Left hindlimb (tissue), 1 donor: ENCODE measurements around the gene SUPT20H.

ENCODE experiments used
- DNase-seq: peaks from one replicate; pipeline ENCODE4 v3.0.0-alpha.2; 2018

Gene SUPT20H

GRCh38 chr13:36998624-36999041 is 60.9 kb downstream of the SUPT20H start:
- peak; percentile 36 for DNase-seq

DNA sequence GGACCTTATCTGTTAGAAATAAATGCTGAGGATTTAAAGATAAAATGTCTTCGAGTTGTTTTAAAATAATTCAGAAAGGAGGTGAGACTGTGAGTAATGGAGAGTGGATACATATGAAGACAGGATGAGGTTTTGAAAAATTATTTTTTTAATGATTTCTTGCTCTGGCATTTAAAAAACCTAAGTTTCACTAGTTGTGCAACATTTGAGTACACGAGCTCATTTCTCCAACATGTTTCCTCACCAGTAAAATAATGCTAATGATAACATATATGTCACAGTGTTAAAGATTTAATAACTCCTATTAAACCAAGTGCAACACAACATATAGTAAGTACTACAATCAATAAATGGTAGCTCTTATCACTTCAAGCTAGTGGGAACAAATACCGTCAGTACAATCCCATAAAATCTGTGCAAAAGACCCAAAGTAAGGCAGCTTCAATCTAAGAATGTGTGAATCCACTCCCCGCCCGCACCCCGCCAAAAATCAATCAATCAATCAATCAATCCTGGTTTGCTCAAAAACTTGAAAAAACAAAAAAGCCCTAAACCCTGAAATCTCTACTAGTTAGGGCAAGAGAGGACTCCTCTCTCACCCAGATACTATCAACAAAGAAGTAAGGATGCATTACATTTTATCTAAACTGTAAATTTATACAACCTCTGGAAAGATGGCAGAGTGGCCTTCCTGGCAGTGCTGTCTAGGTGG is 61.6 kb downstream of the SUPT20H start:
- DNase-seq = no peak

- DNase-seq = no peak
Observed at GRCh38 chr13:36992362-36992761, 67.1 kb downstream of the SUPT20H start.

- DNase-seq = no peak
Observed at GRCh38 chr13:36986462-36987240, 72.8 kb downstream of the SUPT20H start.

DNA sequence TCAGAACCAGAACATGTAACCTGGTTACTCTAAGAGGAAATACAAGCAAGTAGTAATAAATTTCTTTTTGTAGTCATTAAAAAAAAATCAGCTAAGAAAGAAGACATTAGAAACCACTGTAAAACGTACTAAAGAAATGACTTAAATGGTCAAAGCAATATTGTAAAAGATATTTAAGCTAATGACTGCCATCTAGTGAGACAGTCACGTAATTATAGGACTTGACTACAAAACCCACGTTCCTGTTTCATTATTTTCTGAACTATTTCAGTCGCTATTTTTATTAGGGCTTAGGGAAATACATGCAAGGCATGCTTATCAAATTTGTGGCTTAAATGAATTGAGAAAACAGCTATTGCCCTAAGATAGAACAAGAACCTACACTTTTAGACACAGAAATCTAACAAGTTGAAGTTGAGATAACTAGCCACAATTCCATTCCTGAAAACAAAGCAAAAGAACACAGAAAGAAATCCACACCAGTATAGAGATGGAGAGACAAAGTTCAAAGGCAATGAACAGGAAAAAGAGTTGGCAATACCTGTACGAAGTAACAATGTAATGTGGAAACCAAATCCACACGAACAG is 78.2 kb downstream of the SUPT20H start:
- no peak for DNase-seq

GRCh38 chr13:36979361-36980050 is 80.0 kb downstream of the SUPT20H start:
- no peak for DNase-seq

DNA sequence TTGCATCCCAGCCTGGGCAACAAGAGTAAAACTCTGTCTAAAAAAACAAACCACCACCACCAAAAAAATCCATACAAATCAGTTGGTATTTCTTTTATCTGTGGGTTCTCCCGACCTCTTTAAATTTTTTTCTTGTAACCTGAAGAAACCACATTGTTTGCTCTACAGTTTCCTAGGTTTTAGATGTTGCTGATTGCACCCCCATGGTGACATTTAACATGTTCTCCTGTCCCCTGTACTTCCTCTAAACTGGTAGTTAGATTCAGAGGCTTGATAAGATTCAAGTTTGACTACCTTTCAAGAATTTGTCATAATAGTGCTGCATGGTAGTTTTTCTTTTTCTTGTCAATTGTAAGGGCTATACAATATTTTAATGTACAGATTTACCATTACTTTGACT is 84.3 kb downstream of the SUPT20H start:
- DNase-seq = no peak

DNA sequence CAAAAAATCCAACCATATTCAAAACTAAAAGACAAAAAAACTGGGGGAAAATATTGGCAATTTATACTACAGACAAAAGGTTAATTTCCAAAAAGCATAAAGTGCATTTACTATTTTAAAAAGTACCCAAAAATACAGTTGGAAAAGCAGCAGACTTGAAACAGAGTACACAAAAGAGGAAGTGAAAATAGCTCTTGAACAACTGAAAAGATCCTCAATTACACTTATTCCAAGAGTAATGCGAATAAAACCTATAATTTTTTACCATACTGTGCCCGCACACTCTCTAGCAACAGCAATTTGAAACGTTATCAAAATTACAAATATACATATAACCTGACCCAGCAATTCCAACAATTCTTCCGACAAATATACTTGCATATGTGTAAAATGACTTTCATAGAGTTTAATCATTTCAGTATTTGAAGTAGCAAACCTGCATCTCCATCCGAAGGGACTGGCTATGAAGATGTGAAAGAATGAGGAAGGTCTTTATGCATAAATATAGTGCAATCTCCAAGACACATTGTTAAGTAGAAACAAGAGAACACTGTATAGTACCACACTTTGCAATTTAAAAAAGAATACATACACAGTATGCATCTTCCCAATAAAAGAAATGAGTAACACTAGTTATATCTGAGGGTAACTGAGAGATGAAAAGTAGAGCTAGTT is 85.7 kb downstream of the SUPT20H start:
- no peak for DNase-seq

- no peak for DNase-seq
Observed at GRCh38 chr13:36973009-36973408, 86.5 kb downstream of the SUPT20H start.

DNA sequence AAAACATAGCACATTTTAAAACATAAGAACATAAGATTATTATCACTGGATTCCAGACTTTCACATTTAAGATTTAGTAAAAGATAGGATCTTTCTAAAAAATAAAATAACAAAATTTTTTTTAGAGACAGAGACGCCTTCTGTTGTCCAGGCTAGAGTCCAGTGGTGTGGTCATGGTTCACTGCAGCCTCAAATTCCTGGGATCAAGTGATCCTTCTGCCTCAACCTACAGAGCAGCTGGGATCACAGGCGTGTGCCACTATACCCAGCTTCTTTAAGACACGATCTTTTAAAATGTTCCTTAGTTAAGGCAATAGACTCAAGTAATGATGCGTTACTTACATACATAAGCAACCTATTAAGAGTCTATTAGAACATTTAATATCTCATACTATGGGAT is 93.1 kb downstream of the SUPT20H start:
- no peak for DNase-seq

DNA sequence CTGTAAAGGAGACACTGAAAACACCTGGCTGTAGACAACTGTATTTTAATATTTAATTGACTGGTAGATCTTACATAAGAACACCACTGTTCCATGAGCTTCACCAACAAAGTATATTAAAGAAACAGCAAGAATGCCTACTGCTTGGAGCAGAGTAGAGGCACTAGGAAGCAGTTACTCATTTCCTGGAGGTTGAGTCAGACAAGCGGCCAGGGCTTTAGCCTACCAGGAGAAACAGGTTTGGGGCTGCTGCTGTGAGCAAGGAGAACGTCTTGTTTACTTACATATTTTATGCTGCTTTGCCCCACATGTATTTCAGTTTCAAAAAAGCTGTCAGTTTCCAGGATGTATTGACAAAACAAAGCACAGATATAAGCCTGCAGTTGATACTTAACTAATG is 93.7 kb downstream of the SUPT20H start:
- no peak for DNase-seq

GRCh38 chr13:36959456-36960116 is 99.9 kb downstream of the SUPT20H start:
- no peak for DNase-seq
